SJCRH30 (cell line): ENCODE measurements around the gene GNA14. TPM values are rescaled to one million over a fixed set of nuclear protein-coding genes. Genes with fewer than 3 reads are reported as not detected.
"Not testable (repeated sequence)": the region's sequence is repeated elsewhere in the genome, so short reads cannot be mapped to it uniquely, and the experiment has no call there.

Experiments used
- DNase-seq, 2 experiments: peaks; one replicate each; pipeline ENCODE4 v3.0.0-alpha.2; 2015 to 2020
- H3K27ac ChIP-seq: fragments of 250-450 bp; sonication (Bioruptor Pico); 2 replicates; pipeline ENCODE4 v1.5.1; 2020; ENCODE audit warnings: mild to moderate bottlenecking, moderate library complexity
- H3K27me3 ChIP-seq: fragments of 250-450 bp; sonication (Bioruptor Pico); 2 replicates; pipeline ENCODE4 v1.5.1; 2020; ENCODE audit warnings: mild to moderate bottlenecking, moderate library complexity
- H3K36me3 ChIP-seq: fragments of 250-450 bp; sonication (Bioruptor Pico); 2 replicates; pipeline ENCODE4 v1.5.1; 2020; ENCODE audit warnings: mild to moderate bottlenecking, moderate library complexity
- H3K4me1 ChIP-seq: fragments of 250-450 bp; sonication (Bioruptor Pico); 2 replicates; pipeline ENCODE4 v1.5.1; 2020; ENCODE audit warnings: mild to moderate bottlenecking, moderate library complexity
- H3K4me3 ChIP-seq: fragments of 250-450 bp; sonication (Bioruptor Pico); 2 replicates; pipeline ENCODE4 v1.5.1; 2020; ENCODE audit warnings: mild to moderate bottlenecking, moderate library complexity
- H3K9me3 ChIP-seq: fragments of 250-450 bp; sonication (Bioruptor Pico); replicated peaks from 2 replicates; pipeline ENCODE4 v1.5.1; 2020; ENCODE audit warnings: mild to moderate bottlenecking, moderate library complexity
- total RNA-seq: library from RNA; depleted of rRNA; stranded (reverse); fragments of >200 nt; shearing (Covaris generic); gene quantifications from 2 replicates; pipeline ENCODE4 v1.2.3, GENCODE V29; 2014; rRNA removed

Gene GNA14
- not detected in 2 replicates for total RNA-seq

- no peak within 1 kb of the TSS for H3K4me3 ChIP-seq
- H3K4me1 ChIP-seq: no peaks in the 10 kb centered on the region
- no peaks in the 10 kb centered on the region for H3K36me3 ChIP-seq
- DNase-seq: no peak
- H3K27me3 ChIP-seq: no peaks in the 10 kb centered on the region
- H3K9me3 ChIP-seq: no peaks in the 10 kb centered on the region
- no peak within 1 kb of the TSS for H3K27ac ChIP-seq
Observed at GRCh38 chr9:77648234-77649108, at the start of gene GNA14. GNA14 (minus strand) TSS chr9:77648322; CDS start chr9:77647793, 529 bp downstream.

DNA sequence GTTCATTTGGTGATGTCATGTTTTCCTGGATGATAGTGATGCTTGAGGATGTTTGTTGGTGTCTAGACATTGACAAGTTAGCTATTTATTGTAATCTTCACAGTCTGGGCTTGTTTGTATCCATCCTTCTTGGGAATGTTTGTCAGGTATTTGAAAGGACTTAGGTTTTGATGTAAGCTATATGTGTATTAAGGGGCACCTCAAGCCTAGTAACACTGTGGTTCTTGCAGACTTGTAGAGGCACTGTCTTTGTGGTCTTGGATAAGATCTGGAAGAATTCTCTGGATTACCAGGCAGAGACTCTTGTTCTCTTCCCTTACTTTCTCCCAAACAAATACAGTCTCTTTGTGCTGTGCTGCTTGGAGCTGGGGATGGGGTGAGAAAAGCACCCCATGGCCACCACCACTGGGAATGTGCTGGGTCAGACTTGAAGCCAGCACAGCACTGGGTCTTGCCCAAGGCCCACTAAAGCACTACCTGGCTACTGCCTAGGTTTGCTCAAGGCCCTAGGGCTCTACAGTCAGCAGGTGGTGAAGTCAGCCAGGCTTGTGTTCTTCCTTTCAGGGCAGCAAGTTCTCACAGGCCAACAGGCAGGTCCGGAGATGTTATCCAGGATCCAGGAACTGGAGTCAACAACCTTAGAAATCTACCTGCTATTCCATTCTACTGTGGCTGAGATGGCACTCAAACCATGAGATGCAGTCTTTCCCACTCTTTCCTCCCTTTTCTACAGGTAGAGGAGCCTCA lies 49.3 kb upstream of the GNA14 start:
- no peaks in the 10 kb centered on the region for H3K4me1 ChIP-seq
- no peak for DNase-seq
- no peaks in the 10 kb centered on the region for H3K36me3 ChIP-seq
- H3K27ac ChIP-seq: no peak overlapping the region
- H3K9me3 ChIP-seq: no peaks in the 10 kb centered on the region
- no peak overlapping the region for H3K4me3 ChIP-seq
- H3K27me3 ChIP-seq: no peaks in the 10 kb centered on the region

DNA sequence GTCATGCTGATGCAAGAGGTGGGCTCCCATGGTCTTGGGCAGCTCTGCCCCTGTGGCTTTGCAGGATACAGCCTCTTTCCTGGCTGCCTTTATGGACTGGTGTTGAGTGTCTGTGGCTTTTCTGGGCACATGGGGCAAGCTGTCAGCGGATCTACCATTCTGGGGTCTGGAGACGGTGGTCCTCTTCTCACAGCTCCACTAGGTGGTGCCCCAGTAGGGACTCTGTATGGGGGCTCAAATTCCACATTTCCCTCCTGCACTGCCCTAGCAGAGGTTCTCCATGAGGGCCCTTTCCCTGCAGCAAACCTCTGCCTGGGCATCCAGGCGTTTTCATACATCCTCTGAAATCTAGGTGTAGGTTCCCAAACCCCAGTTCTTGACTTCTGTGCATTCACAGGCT lies 42.6 kb upstream of the GNA14 start:
- not testable (repeated sequence) for H3K36me3 ChIP-seq, H3K27ac ChIP-seq, H3K4me3 ChIP-seq, H3K4me1 ChIP-seq, H3K27me3 ChIP-seq, H3K9me3 ChIP-seq
- peak in 1 of 2 experiments; percentile 31 for DNase-seq

DNA sequence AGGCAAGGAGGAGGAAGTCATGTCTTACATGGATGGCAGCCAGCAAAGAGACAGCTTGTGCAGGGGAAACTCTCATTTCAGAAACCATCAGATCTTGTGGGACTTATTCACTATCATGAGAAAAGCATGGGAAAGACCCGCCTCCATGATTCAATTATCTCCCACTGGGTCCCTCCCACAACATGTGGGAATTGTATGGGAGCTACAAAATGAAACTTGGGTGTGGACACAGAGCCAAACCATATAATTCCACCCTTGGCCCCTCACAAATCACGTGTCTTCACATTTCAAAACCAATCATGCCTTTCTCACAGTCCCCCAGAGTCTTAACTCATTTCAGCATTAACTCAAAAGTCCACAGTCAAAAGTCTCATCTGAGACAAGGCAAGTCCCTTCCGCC lies 42.0 kb upstream of the GNA14 start:
- H3K9me3 ChIP-seq, H3K36me3 ChIP-seq, H3K4me1 ChIP-seq, H3K27me3 ChIP-seq, H3K27ac ChIP-seq, H3K4me3 ChIP-seq, DNase-seq: not testable (repeated sequence)

GRCh38 chr9:77687737-77688136 lies 39.6 kb upstream of the GNA14 start:
- not testable (repeated sequence) for DNase-seq, H3K27ac ChIP-seq, H3K9me3 ChIP-seq, H3K4me3 ChIP-seq, H3K4me1 ChIP-seq, H3K36me3 ChIP-seq, H3K27me3 ChIP-seq

DNA sequence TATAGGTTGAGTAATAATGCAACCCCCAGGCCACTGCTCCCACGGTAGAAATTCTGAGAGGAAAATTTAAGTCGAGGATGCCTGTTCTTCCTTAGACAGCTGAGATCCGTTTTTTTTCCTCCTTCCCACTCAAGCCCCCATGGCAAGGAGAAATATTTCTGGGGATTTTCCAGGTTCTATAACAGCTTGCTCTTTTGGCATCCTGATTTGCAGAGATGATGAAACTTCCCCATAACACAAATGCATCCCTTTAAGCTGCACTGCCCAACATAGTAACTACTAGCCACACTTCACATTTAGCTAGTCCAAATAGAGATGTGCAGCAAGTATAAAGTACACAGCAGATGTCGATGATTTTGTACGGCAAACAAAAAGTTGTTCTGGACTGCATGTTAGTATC lies 32.5 kb upstream of the GNA14 start:
- no peaks in the 10 kb centered on the region for H3K4me1 ChIP-seq
- no peaks in the 10 kb centered on the region for H3K27me3 ChIP-seq
- no peaks in the 10 kb centered on the region for H3K9me3 ChIP-seq
- H3K27ac ChIP-seq: no peak overlapping the region
- no peaks in the 10 kb centered on the region for H3K36me3 ChIP-seq
- no peak overlapping the region for H3K4me3 ChIP-seq
- DNase-seq: no peak

DNA sequence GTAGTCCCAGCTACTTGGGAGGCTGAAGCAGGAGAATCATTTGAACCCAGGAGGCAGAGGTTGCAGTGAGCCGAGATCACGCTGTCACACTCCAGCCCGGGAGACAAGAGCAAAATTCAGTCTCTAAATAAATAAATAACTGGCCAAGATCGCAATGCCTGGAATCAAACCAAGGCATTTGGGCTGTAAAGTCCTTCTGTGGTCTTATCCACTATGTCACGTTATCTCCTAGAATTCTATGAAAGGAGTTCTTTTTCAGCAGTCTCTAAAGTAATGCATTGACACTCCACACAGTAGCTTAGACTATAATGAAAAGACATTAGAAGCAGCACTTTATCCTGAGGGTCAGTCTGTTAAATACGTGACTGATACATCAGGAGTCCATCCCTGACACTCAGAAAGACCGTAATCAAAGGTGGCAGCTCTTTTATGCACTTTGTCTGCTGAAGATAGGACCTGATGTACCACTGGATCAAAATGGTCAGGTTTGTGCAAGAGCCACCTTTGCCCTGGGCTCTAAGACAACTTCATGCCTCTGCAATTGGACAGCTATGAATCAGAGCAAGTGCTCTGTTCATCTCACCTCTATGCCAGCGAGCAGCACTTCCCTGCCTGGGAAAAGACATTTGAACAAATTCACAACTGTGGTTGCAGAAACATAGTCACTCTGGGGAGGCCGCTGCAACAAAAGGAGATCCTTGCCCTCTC lies 31.7 kb upstream of the GNA14 start:
- Histone ChIP-seq H3K27me3 (no peaks in the 10 kb centered on the region; the same call in 1 of the 2 replicates), H3K9me3 (no peaks in the 10 kb centered on the region), H3K4me1 (no peaks in the 10 kb centered on the region), H3K36me3 (no peaks in the 10 kb centered on the region), H3K27ac (no peak overlapping the region), H3K4me3 (no peak overlapping the region)
- DNase-seq: no peak

GRCh38 chr9:77679088-77679487 lies 31.0 kb upstream of the GNA14 start:
- DNase-seq: no peak
- H3K4me1 ChIP-seq: no peaks in the 10 kb centered on the region
- H3K36me3 ChIP-seq: no peaks in the 10 kb centered on the region

DNA sequence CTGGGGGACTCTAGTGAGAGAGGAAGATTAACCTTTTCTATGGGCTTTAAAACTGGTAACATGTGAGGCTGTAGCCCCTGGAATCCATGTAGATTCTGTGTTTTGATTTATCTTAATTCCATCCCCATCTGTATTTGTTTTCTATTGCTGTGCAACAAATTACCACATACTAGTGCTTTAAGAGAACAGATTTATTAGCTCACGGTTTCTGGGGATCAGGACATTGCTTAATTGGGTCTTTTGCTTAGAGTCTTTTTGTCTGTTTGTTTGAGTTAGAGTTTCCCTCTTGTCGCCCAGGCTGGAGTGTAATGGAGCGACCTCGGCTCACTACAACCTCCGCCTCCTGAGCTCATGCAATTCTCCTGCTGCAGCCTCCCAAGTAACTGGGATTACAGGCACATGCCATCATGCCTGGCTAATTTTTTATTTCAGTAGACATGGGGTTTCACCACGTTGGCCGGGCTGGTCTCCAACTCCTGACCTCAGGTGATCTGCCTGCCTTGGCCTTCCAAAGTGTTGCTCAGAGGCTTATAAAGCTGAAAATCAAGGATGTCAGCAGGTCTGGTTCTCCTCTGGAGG lies 29.9 kb upstream of the GNA14 start:
- Histone ChIP-seq H3K4me3 (no peak overlapping the region), H3K4me1 (no peaks in the 10 kb centered on the region), H3K9me3 (no peaks in the 10 kb centered on the region; the same call in 1 of the 2 replicates), H3K27me3 (no peaks in the 10 kb centered on the region; the same call in 1 of the 2 replicates), H3K36me3 (no peaks in the 10 kb centered on the region), H3K27ac (no peak overlapping the region)
- DNase-seq: no peak

More at GRCh38 chr9:77679088-77679487, 31.0 kb upstream of the GNA14 start:
- H3K27ac ChIP-seq: no peak overlapping the region
- H3K9me3 ChIP-seq: no peaks in the 10 kb centered on the region
- H3K4me3 ChIP-seq: no peak overlapping the region
- no peaks in the 10 kb centered on the region; the same call in 1 of the 2 replicates for H3K27me3 ChIP-seq

DNA sequence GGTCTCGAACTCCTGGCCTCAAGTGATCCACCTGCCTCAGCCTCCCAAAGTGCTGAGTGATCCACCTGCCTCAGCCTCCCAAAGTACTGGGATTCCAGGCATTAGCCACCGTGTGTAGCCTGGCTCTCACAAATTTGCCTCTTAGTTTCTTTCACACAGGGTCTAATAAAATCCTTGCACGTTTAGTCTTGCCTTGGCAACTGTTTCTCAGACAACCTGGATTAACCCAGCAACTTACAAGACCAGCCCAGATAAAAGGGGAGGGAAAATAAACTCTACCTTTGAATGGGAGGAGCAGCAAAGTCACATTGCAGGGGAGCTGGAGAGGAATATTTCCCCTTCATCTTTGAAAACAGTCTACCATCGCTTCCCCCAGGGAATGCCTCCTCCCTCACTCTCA lies 29.3 kb upstream of the GNA14 start:
- Histone ChIP-seq H3K4me1 (no peaks in the 10 kb centered on the region), H3K27me3 (no peaks in the 10 kb centered on the region; the same call in 1 of the 2 replicates), H3K27ac (no peak overlapping the region)

GRCh38 chr9:77673941-77674791 lies 26.0 kb upstream of the GNA14 start:
- no peaks in the 10 kb centered on the region for H3K36me3 ChIP-seq
- peak in 1 of 2 experiments; percentile 17 for DNase-seq
- H3K4me3 ChIP-seq: no peak overlapping the region
- H3K9me3 ChIP-seq: no peaks in the 10 kb centered on the region; the same call in 1 of the 2 replicates
- no peaks in the 10 kb centered on the region; the same call in 1 of the 2 replicates for H3K27me3 ChIP-seq
- H3K4me1 ChIP-seq: no peaks in the 10 kb centered on the region
- H3K27ac ChIP-seq: no peak overlapping the region

More for the DNA sequence above, 29.3 kb upstream of the GNA14 start:
- no peak for DNase-seq
- Histone ChIP-seq H3K4me3 (no peak overlapping the region), H3K36me3 (no peaks in the 10 kb centered on the region), H3K9me3 (no peaks in the 10 kb centered on the region; the same call in 1 of the 2 replicates)

DNA sequence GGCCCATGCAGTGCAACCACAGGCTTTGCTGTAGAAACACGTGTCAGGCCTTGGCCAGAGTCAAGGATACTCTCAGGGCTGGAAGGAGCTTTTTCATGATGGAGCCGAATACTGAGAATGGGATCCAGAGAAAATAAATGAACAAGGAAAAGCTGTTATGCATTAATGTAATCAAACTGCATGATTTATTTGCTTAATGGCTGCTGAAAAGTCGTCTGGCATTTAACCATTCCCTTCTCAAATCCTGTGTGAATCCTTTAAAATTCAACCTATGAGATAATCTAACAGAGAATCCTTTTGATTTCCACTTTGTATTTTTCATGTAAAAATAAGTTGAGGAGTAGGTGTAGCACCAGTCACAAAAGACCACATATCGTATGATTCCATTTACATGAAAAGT lies 24.1 kb upstream of the GNA14 start:
- Histone ChIP-seq H3K27me3 (no peaks in the 10 kb centered on the region; the same call in 1 of the 2 replicates), H3K27ac (no peak overlapping the region), H3K4me3 (no peak overlapping the region), H3K9me3 (no peaks in the 10 kb centered on the region; the same call in 1 of the 2 replicates), H3K4me1 (no peaks in the 10 kb centered on the region), H3K36me3 (no peaks in the 10 kb centered on the region)
- no peak for DNase-seq

- DNase-seq: no peak
- H3K4me3 ChIP-seq: no peak overlapping the region
- no peaks in the 10 kb centered on the region for H3K27me3 ChIP-seq
- H3K36me3 ChIP-seq: no peaks in the 10 kb centered on the region
- H3K4me1 ChIP-seq: peaks cover 3% of the 10 kb centered on the region; the same call in 1 of the 2 replicates
- no peak overlapping the region for H3K27ac ChIP-seq
- no peaks in the 10 kb centered on the region for H3K9me3 ChIP-seq
Observed at GRCh38 chr9:77667151-77667550, 19.0 kb upstream of the GNA14 start.
